T-helper 22 cell (primary cell): ENCODE results near the gene SGSH.
"Not testable (repeated sequence)": the region's sequence is repeated elsewhere in the genome, so short reads cannot be mapped to it uniquely, and the experiment has no call there.

Experiments
- DNase-seq: peaks from one replicate; pipeline ENCODE4 v3.0.0-alpha.2; 2020; ENCODE audit warnings: low read depth

Gene SGSH

GRCh38 chr17:80253631-80254395, 33.7 kb upstream of the SGSH start:
- DNase-seq: no peak

GRCh38 chr17:80252871-80253270, 32.7 kb upstream of the SGSH start:
- peak; percentile 72 for DNase-seq

GRCh38 chr17:80251966-80252365, 31.8 kb upstream of the SGSH start:
- no peak for DNase-seq

- DNase-seq: no peak
Observed at GRCh38 chr17:80248894-80249710, 29.0 kb upstream of the SGSH start.

- no peak for DNase-seq
Observed at GRCh38 chr17:80248001-80248893, 28.1 kb upstream of the SGSH start.

- DNase-seq: no peak
Observed at GRCh38 chr17:80247561-80247960, 27.4 kb upstream of the SGSH start.

DNA sequence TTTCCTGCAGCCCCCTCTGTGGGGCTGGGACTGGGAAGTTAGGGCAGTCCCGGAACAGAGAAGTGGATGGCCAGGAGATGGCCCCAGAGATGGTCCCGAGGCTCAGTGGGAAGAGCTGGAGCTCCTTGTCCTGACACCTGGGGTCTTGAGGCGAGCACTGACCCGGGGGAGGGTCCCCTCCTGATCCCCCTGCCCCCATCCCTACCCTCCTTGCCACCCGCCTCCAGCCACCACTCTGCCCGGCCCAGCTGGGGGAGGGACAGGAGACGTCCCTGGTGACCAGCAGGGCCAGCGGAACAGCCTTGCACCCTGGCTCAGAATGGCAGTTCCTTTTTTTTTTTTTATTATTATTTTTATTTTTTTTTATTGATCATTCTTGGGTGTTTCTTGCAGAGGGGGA, 26.6 kb upstream of the SGSH start:
- DNase-seq: no peak

DNA sequence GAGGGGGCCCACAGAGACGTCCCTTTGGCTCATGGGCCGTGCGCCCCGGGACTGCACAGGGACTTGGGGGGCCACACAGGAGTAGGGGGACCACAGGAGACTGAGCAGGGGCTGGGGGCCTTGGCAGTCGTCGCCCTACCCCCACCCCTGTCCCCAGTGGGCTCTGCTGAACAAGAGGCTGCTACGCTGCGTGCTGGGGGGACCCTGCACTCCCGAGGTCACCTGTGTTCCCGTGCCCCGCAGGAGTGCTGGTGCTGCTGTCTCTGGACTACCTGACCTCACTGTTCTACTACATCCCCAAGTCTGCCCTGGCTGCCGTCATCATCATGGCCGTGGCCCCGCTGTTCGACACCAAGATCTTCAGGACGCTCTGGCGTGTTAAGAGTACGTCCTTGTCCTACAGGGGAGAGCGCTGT, 26.1 kb upstream of the SGSH start:
- DNase-seq: no peak

DNA sequence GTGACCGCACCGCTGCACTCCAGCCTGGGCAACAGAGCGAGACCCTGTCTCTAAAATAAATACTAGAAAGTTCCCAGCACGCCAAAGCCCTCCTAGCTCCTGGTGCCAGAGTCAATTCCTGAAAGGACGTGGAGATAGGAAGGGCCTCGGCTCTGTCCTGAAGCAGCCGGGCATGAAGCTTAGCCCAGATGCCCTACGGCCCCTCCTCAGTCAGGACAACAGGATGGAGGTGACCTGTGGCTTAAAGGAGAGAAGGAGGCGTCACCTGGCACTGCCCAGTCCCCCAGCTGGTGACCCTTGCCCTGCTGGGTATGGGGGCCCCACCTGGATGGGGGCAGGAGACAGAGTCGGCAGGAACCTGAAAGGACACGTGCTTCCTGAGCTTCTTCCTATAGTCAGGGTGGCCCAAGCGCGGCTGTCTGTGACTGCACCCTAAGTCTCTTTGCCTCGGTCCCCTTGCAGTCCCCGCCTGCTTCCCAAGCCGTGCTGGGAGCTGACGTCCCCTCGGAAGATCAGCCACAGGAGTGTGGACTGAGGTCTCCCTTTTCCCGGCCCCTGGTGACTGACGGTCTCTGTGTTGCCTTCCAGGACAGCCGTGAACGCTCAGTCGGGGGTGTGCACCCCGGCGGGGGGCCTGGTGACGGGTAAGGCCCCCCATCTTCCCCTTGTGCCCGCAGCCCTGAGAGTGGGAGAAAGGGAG, 25.6 kb upstream of the SGSH start:
- no peak for DNase-seq

GRCh38 chr17:80244871-80245509, 24.9 kb upstream of the SGSH start:
- DNase-seq: no peak

GRCh38 chr17:80244448-80244847, 24.3 kb upstream of the SGSH start:
- not testable (repeated sequence) for DNase-seq

DNA sequence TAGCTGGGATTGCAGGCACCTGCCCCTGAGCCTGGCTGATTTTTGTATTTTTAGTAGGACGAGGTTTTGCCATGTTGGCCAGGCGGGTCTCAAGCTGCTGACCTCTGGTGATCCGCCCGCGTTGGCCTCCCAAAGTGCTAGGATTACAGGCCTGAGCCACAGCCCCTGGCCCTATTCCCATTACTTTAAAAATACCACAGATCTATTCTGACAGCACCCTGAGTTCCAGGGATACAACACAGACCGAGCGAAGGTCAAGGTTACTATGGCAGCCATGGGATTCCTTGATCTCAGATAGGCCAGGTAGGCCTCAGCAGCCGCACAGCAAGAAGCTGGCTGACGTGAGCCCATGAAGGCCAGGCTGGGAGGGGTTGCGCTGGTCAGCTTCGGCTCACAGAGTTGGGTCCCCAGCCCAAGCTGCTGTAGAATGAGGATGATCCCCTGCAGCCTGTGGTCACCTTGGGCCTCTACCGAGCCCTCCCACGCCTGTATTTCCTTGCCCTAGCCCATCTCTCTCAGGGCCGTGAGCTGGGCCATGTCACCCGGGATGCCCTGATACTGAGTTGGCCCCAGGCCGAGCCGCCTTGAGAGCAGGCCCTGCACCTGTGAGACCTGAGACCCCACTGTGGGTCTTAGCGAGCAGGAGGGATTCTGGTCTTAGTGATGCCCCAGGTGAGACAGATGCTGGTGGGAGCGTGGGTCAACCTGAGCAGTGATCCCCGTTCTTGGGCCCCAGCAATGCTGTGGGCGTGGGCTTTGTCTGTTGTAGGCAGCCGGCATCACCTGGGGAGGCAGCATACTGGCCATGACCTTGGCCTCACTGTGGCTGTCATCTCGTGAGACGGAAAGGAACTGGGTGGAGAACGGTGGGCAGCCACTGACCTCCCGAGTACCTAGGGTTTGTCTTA, 23.6 kb upstream of the SGSH start:
- DNase-seq: no peak

DNA sequence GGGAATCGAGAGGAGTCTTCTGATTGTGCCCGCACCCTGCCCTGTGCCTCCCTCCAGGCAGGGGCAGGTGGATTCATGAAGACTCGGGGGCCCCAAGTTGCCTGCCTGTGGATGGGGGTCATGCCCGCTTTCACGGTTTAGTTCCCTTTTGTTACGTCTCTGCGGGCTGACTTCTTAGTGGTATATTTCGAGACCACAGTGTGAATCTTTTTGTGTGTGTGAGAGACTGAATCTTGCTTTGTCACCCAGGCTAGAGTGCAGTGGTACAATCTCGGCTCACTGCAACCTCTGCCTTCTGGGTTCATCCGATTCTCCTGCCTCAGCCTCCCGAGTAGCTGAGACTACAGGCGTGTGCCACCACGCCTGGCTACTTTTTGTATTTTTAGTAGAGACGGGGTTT, 22.4 kb upstream of the SGSH start:
- no peak for DNase-seq

DNA sequence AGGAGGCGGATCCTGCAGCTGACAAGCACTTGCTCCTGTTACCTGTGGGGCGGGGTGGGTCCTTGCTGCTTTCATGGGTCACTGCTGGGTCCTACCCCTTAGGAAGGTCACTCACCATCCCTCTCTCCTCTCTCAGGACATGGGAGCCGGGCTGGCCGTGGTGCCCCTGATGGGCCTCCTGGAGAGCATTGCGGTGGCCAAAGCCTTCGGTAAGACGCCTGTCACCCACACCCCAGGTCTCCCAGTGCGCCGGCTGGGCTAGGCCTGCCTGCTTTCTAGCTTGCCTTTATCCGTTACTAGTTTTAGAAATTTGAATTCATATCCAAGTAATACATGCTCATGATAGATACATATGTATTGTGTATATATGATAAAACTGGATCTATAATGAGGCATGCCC, 17.3 kb upstream of the SGSH start:
- no peak for DNase-seq

- no peak for DNase-seq
Observed at GRCh38 chr17:80236911-80237310, 16.8 kb upstream of the SGSH start.

GRCh38 chr17:80233202-80233601, 13.1 kb upstream of the SGSH start:
- no peak for DNase-seq

- DNase-seq: no peak
Observed at GRCh38 chr17:80232438-80232837, 12.3 kb upstream of the SGSH start.

- DNase-seq: no peak
Observed at GRCh38 chr17:80229011-80229410, 8.9 kb upstream of the SGSH start.

DNA sequence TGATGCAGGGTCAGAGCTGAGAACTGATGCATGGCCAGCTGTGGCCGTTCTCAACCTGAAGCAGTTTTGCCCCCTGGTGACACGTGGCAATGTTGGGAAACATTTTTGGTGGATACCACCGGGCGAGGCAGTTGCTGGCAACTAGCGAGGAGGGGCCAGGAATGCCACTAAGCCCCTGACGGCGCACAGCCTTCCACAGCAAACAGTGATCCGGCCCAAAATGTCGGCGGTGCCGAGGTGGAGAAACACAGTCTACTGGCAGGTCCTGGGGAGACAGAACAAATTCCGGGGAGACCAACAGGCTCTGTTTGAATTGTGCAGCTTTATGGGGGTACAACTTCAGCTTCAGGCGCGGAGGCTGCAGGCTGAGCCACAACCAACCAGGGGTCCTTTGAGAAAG, 8.3 kb upstream of the SGSH start:
- no peak for DNase-seq

- no peak for DNase-seq
Observed at GRCh38 chr17:80227666-80228065, 7.5 kb upstream of the SGSH start.
